MM.1S (cell line): ENCODE results near the gene BACE1.

Source experiments
- DNase-seq: peaks from one replicate; pipeline ENCODE4 v3.0.0-alpha.2; 2015
- H2AFZ ChIP-seq: fragments of 300-600 bp; sonication (generic); 2 replicates; pipeline ENCODE4 v1.6.0; 2016; ENCODE audit warnings: antibody characterized with exemption, low read length
- H3F3A ChIP-seq: fragments of 300-600 bp; sonication (generic); 2 replicates; pipeline ENCODE4 v1.6.1; 2016; ENCODE audit warnings: mild to moderate bottlenecking, antibody characterized with exemption, low read length, moderate library complexity, mixed read lengths; ENCODE audit not compliant: insufficient read depth
- H3K27ac ChIP-seq: fragments of 300-600 bp; sonication (generic); 2 replicates; pipeline ENCODE4 v1.5.1; 2016; ENCODE audit warnings: mild to moderate bottlenecking, low read length
- H3K27me3 ChIP-seq: fragments of 300-600 bp; sonication (generic); replicated peaks from 2 replicates; pipeline ENCODE4 v1.6.0; 2016; ENCODE audit warnings: low read length; ENCODE audit not compliant: insufficient read depth
- H3K36me3 ChIP-seq: fragments of 300-600 bp; sonication (generic); replicated peaks from 2 replicates; pipeline ENCODE4 v1.6.1; 2016; ENCODE audit warnings: mild to moderate bottlenecking, low read length, mixed read lengths; ENCODE audit not compliant: insufficient read depth
- H3K4me1 ChIP-seq: fragments of 300-600 bp; sonication (generic); 2 replicates; pipeline ENCODE4 v1.6.1; 2016; ENCODE audit warnings: low read length, mixed read lengths
- H3K4me2 ChIP-seq: fragments of 300-600 bp; sonication (generic); 2 replicates; pipeline ENCODE4 v1.6.0; 2016; ENCODE audit warnings: low read depth, low read length
- H3K4me3 ChIP-seq: fragments of 300-600 bp; sonication (generic); 2 replicates; pipeline ENCODE4 v1.5.1; 2016; ENCODE audit warnings: low read length, mixed read lengths
- H3K79me2 ChIP-seq: fragments of 300-600 bp; sonication (generic); 2 replicates; pipeline ENCODE4 v1.6.1; 2016; ENCODE audit warnings: mixed run types, low read length, mixed read lengths
- H3K9ac ChIP-seq: fragments of 300-600 bp; sonication (generic); 2 replicates; pipeline ENCODE4 v1.6.1; 2016; ENCODE audit warnings: low read length, mixed read lengths
- H3K9me2 ChIP-seq: fragments of 300-600 bp; sonication (generic); replicated peaks from 2 replicates; pipeline ENCODE4 v1.6.1; 2016; ENCODE audit warnings: mild to moderate bottlenecking, low read length, mixed read lengths; ENCODE audit not compliant: insufficient read depth
- H3K9me3 ChIP-seq: fragments of 300-600 bp; sonication (generic); replicated peaks from 2 replicates; pipeline ENCODE4 v1.6.1; 2016; ENCODE audit warnings: mild to moderate bottlenecking, low read length, mixed read lengths; ENCODE audit not compliant: insufficient read depth
- H4K20me1 ChIP-seq: fragments of 300-600 bp; sonication (generic); 2 replicates; pipeline ENCODE4 v1.6.1; 2016; ENCODE audit warnings: mild to moderate bottlenecking, low read length, moderate library complexity, mixed read lengths; ENCODE audit not compliant: insufficient read depth
- EZH2 ChIP-seq: fragments of 300-600 bp; sonication (generic); optimal IDR thresholded peaks from 2 replicates; pipeline ENCODE3; 2017; ENCODE audit warnings: low read depth, mild to moderate bottlenecking, antibody characterized with exemption, low read length, mixed read lengths
- EZH2phosphoT487 ChIP-seq: fragments of 300-600 bp; sonication (generic); IDR thresholded peaks from 2 replicates; pipeline ENCODE4 v1.6.1; 2018; ENCODE audit warnings: antibody characterized with exemption, low read length
- TF ChIP-seq, protein P1 (sequence below): fragments of 300-600 bp; sonication (generic); IDR thresholded peaks from 2 replicates; pipeline ENCODE4 v1.5.1; 2016; ENCODE audit warnings: antibody characterized with exemption, low read length, mixed read lengths

BACE1 gene

DNA sequence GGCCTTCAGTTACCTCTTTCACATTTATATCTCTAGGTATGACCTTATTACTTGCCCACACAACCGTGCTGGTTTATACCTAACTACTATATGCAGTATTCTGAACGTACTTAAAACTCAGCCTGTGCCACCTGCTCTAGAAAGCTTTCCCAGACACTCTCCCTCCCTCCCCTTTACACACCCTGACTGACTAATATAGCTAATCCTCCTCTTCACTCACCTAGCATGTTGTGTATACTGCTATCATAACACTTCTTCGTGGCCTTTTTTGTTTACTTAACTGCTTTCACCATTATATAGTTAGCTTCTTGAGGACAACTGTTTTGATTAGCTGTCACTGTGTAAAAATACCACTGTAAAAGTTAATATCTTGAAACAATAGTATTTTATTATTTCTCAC lies 60.1 kb downstream of the BACE1 start:
- H3K9me3 ChIP-seq: no peaks in the 10 kb centered on the region
- no peaks in the 10 kb centered on the region for H3K27me3 ChIP-seq
- H3K4me2 ChIP-seq: no peak overlapping the region
- H3K9me2 ChIP-seq: no peaks in the 10 kb centered on the region
- no peaks in the 10 kb centered on the region for H3K79me2 ChIP-seq
- no peaks in the 10 kb centered on the region for H3K36me3 ChIP-seq
- no peak overlapping the region for H3K27ac ChIP-seq
- no peak overlapping the region for H2AFZ ChIP-seq
- no peak for DNase-seq
- H3K4me3 ChIP-seq: no peak overlapping the region
- no peak overlapping the region for H3K9ac ChIP-seq
- H4K20me1 ChIP-seq: no peaks in the 10 kb centered on the region
- no peaks in the 10 kb centered on the region for H3F3A ChIP-seq
- TF ChIP-seq EZH2phosphoT487 (no peak), EZH2 (no peak)
- TF ChIP-seq, protein P1, sequence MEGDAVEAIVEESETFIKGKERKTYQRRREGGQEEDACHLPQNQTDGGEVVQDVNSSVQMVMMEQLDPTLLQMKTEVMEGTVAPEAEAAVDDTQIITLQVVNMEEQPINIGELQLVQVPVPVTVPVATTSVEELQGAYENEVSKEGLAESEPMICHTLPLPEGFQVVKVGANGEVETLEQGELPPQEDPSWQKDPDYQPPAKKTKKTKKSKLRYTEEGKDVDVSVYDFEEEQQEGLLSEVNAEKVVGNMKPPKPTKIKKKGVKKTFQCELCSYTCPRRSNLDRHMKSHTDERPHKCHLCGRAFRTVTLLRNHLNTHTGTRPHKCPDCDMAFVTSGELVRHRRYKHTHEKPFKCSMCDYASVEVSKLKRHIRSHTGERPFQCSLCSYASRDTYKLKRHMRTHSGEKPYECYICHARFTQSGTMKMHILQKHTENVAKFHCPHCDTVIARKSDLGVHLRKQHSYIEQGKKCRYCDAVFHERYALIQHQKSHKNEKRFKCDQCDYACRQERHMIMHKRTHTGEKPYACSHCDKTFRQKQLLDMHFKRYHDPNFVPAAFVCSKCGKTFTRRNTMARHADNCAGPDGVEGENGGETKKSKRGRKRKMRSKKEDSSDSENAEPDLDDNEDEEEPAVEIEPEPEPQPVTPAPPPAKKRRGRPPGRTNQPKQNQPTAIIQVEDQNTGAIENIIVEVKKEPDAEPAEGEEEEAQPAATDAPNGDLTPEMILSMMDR: no peak
- no peaks in the 10 kb centered on the region for H3K4me1 ChIP-seq

DNA sequence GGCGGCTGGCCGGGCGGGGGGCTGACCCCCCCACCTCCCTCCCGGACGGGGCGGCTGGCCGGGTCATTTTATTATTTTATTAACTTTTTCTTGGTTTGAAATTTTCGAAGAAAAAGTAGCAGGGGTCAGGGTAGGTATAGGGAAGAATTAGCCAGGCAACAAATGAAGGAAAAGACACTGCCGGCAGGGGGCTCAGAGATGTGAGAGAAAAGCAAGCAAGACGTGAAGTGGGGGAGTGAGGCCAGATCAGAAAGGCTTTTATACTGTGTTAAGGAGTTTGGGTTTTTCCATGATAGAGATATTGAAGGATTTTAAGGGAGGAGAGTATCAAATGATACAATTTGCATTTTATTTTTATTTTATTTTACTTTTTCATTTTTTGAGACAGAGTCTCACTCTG lies 64.5 kb downstream of the BACE1 start:
- Histone ChIP-seq H3K27me3 (no peaks in the 10 kb centered on the region), H3K4me2 (no peak overlapping the region), H3K4me3 (no peak overlapping the region), H3F3A (no peaks in the 10 kb centered on the region), H3K79me2 (no peaks in the 10 kb centered on the region), H3K36me3 (no peaks in the 10 kb centered on the region), H2AFZ (no peak overlapping the region), H3K9ac (no peak overlapping the region), H3K9me3 (no peaks in the 10 kb centered on the region), H4K20me1 (no peaks in the 10 kb centered on the region), H3K9me2 (no peaks in the 10 kb centered on the region), H3K4me1 (no peaks in the 10 kb centered on the region), H3K27ac (no peak overlapping the region)
- no peak for DNase-seq
- TF ChIP-seq, protein P1: no peak
- TF ChIP-seq EZH2phosphoT487 (no peak), EZH2 (no peak)

DNA sequence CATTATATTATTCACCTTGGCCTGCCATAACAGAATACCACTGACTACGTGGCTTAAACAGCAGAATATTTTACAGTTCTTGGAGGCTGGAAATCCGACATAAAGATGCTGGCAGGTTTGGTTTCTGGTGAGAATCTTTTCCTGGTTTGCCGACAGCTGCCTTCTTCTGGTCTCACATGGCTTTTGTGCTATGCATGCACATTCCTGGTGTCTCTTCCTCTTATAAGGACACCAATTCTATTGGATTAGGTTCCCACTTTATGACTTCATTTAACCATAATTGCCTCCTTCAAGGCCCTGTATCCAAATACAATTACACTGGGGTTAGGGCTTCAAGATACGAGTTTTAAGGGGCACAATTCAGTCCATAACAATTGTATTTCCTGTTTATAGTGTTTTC lies 66.5 kb downstream of the BACE1 start:
- Histone ChIP-seq H3K27ac (no peak overlapping the region), H3K79me2 (no peaks in the 10 kb centered on the region), H3K9me2 (no peaks in the 10 kb centered on the region), H4K20me1 (no peaks in the 10 kb centered on the region), H3F3A (no peaks in the 10 kb centered on the region), H3K27me3 (no peaks in the 10 kb centered on the region), H3K4me1 (no peaks in the 10 kb centered on the region), H2AFZ (no peak overlapping the region), H3K9me3 (no peaks in the 10 kb centered on the region), H3K36me3 (no peaks in the 10 kb centered on the region), H3K4me2 (no peak overlapping the region), H3K9ac (no peak overlapping the region), H3K4me3 (no peak overlapping the region)
- TF ChIP-seq, protein P1: no peak
- TF ChIP-seq EZH2phosphoT487: no peak
- no peak for TF ChIP-seq EZH2
- no peak for DNase-seq
